MM.1S (cell line): Measurements from ENCODE around the gene EIF3I.

Experiments
- DNase-seq: peaks from one replicate; pipeline ENCODE4 v3.0.0-alpha.2; 2015
- H2AFZ ChIP-seq: fragments of 300-600 bp; sonication (generic); 2 replicates; pipeline ENCODE4 v1.6.0; 2016; ENCODE audit warnings: antibody characterized with exemption, low read length
- H3F3A ChIP-seq: fragments of 300-600 bp; sonication (generic); 2 replicates; pipeline ENCODE4 v1.6.1; 2016; ENCODE audit warnings: mild to moderate bottlenecking, antibody characterized with exemption, low read length, moderate library complexity, mixed read lengths; ENCODE audit not compliant: insufficient read depth
- H3K27ac ChIP-seq: fragments of 300-600 bp; sonication (generic); 2 replicates; pipeline ENCODE4 v1.5.1; 2016; ENCODE audit warnings: mild to moderate bottlenecking, low read length
- H3K27me3 ChIP-seq: fragments of 300-600 bp; sonication (generic); replicated peaks from 2 replicates; pipeline ENCODE4 v1.6.0; 2016; ENCODE audit warnings: low read length; ENCODE audit not compliant: insufficient read depth
- H3K36me3 ChIP-seq: fragments of 300-600 bp; sonication (generic); replicated peaks from 2 replicates; pipeline ENCODE4 v1.6.1; 2016; ENCODE audit warnings: mild to moderate bottlenecking, low read length, mixed read lengths; ENCODE audit not compliant: insufficient read depth
- H3K4me1 ChIP-seq: fragments of 300-600 bp; sonication (generic); 2 replicates; pipeline ENCODE4 v1.6.1; 2016; ENCODE audit warnings: low read length, mixed read lengths
- H3K4me2 ChIP-seq: fragments of 300-600 bp; sonication (generic); 2 replicates; pipeline ENCODE4 v1.6.0; 2016; ENCODE audit warnings: low read depth, low read length
- H3K4me3 ChIP-seq: fragments of 300-600 bp; sonication (generic); 2 replicates; pipeline ENCODE4 v1.5.1; 2016; ENCODE audit warnings: low read length, mixed read lengths
- H3K79me2 ChIP-seq: fragments of 300-600 bp; sonication (generic); 2 replicates; pipeline ENCODE4 v1.6.1; 2016; ENCODE audit warnings: mixed run types, low read length, mixed read lengths
- H3K9ac ChIP-seq: fragments of 300-600 bp; sonication (generic); 2 replicates; pipeline ENCODE4 v1.6.1; 2016; ENCODE audit warnings: low read length, mixed read lengths
- H3K9me2 ChIP-seq: fragments of 300-600 bp; sonication (generic); replicated peaks from 2 replicates; pipeline ENCODE4 v1.6.1; 2016; ENCODE audit warnings: mild to moderate bottlenecking, low read length, mixed read lengths; ENCODE audit not compliant: insufficient read depth
- H3K9me3 ChIP-seq: fragments of 300-600 bp; sonication (generic); replicated peaks from 2 replicates; pipeline ENCODE4 v1.6.1; 2016; ENCODE audit warnings: mild to moderate bottlenecking, low read length, mixed read lengths; ENCODE audit not compliant: insufficient read depth
- H4K20me1 ChIP-seq: fragments of 300-600 bp; sonication (generic); 2 replicates; pipeline ENCODE4 v1.6.1; 2016; ENCODE audit warnings: mild to moderate bottlenecking, low read length, moderate library complexity, mixed read lengths; ENCODE audit not compliant: insufficient read depth
- CTCF ChIP-seq: fragments of 300-600 bp; sonication (generic); IDR thresholded peaks from 2 replicates; pipeline ENCODE4 v1.5.1; 2016; ENCODE audit warnings: antibody characterized with exemption, low read length, mixed read lengths
- EZH2 ChIP-seq: fragments of 300-600 bp; sonication (generic); optimal IDR thresholded peaks from 2 replicates; pipeline ENCODE3; 2017; ENCODE audit warnings: low read depth, mild to moderate bottlenecking, antibody characterized with exemption, low read length, mixed read lengths
- EZH2phosphoT487 ChIP-seq: fragments of 300-600 bp; sonication (generic); IDR thresholded peaks from 2 replicates; pipeline ENCODE4 v1.6.1; 2018; ENCODE audit warnings: antibody characterized with exemption, low read length

EIF3I gene

GRCh38 chr1:32269744-32270143, 47.5 kb downstream of the EIF3I start:
- Histone ChIP-seq H3K36me3 (no peaks in the 10 kb centered on the region), H3K9me2 (no peaks in the 10 kb centered on the region), H3K4me1 (peaks cover 9% of the 10 kb centered on the region; the same call in 1 of the 2 replicates), H3K9ac (no peak overlapping the region), H3K9me3 (no peaks in the 10 kb centered on the region), H3K27me3 (no peaks in the 10 kb centered on the region), H3K4me3 (no peak overlapping the region), H3K79me2 (no peaks in the 10 kb centered on the region), H3F3A (no peaks in the 10 kb centered on the region), H3K4me2 (no peak overlapping the region), H2AFZ (no peak overlapping the region), H4K20me1 (no peaks in the 10 kb centered on the region), H3K27ac (no peak overlapping the region)
- DNase-seq, result no peak
- TF ChIP-seq EZH2phosphoT487, result no peak
- TF ChIP-seq EZH2, result no peak
- TF ChIP-seq CTCF, result no peak

GRCh38 chr1:32272557-32273390, 50.6 kb downstream of the EIF3I start:
- no peak overlapping the region for H3K4me3 ChIP-seq
- no peaks in the 10 kb centered on the region for H3K27me3 ChIP-seq
- H3K4me2 ChIP-seq, result no peak overlapping the region
- DNase-seq, result no peak
- H3K36me3 ChIP-seq, result no peaks in the 10 kb centered on the region
- no peaks in the 10 kb centered on the region for H3K9me3 ChIP-seq
- H3K9ac ChIP-seq, result no peak overlapping the region
- no peak overlapping the region for H2AFZ ChIP-seq
- no peaks in the 10 kb centered on the region for H3K4me1 ChIP-seq
- H3F3A ChIP-seq, result no peaks in the 10 kb centered on the region
- no peak for TF ChIP-seq EZH2phosphoT487
- no peak for TF ChIP-seq CTCF
- TF ChIP-seq EZH2, result no peak
- no peaks in the 10 kb centered on the region for H4K20me1 ChIP-seq
- no peaks in the 10 kb centered on the region for H3K79me2 ChIP-seq
- H3K9me2 ChIP-seq, result no peaks in the 10 kb centered on the region
- no peak overlapping the region for H3K27ac ChIP-seq

- H3K79me2 ChIP-seq, result no peaks in the 10 kb centered on the region
- DNase-seq, result no peak
- H3F3A ChIP-seq, result no peaks in the 10 kb centered on the region
- H3K9me2 ChIP-seq, result no peaks in the 10 kb centered on the region
- no peak overlapping the region for H3K4me3 ChIP-seq
- H4K20me1 ChIP-seq, result no peaks in the 10 kb centered on the region
- TF ChIP-seq EZH2phosphoT487, result no peak
- TF ChIP-seq CTCF, result no peak
- TF ChIP-seq EZH2, result no peak
- H3K4me2 ChIP-seq, result no peak overlapping the region
- H3K9me3 ChIP-seq, result no peaks in the 10 kb centered on the region
- H3K36me3 ChIP-seq, result no peaks in the 10 kb centered on the region
- no peaks in the 10 kb centered on the region for H3K4me1 ChIP-seq
- no peaks in the 10 kb centered on the region for H3K27me3 ChIP-seq
- no peak overlapping the region for H3K27ac ChIP-seq
- no peak overlapping the region for H3K9ac ChIP-seq
- H2AFZ ChIP-seq, result no peak overlapping the region
Measured at GRCh38 chr1:32273391-32274208, 51.4 kb downstream of the EIF3I start.
